Suprapubic skin (tissue), 4 donors: ENCODE data around the gene MLLT10. TPM values are rescaled to one million over a fixed set of nuclear protein-coding genes. Genes with fewer than 3 reads are reported as not detected.

Experiments
- DNase-seq, 2 donors: peaks; one replicate each; pipeline ENCODE4 v3.0.0-alpha.2; 2019; ENCODE audit warnings: low spot score in 2 of 2
- H3K27ac ChIP-seq: fragments of 200-600 bp; sonication (generic); one replicate; pipeline ENCODE4 v1.5.1; 2019
- H3K27me3 ChIP-seq: fragments of 200-600 bp; sonication (generic); one replicate; pipeline ENCODE4 v1.5.1; 2019
- H3K36me3 ChIP-seq: fragments of 200-600 bp; sonication (generic); one replicate; pipeline ENCODE4 v1.5.1; 2019
- H3K4me1 ChIP-seq: fragments of 200-600 bp; sonication (generic); one replicate; pipeline ENCODE4 v1.5.1; 2019
- H3K4me3 ChIP-seq: fragments of 200-600 bp; sonication (generic); one replicate; pipeline ENCODE4 v1.5.1; 2019; ENCODE audit warnings: mild to moderate bottlenecking
- H3K9me3 ChIP-seq: fragments of 200-600 bp; sonication (generic); one replicate; pipeline ENCODE4 v1.5.1; 2019
- EP300 ChIP-seq: sonication (generic); formaldehyde crosslinking; IDR thresholded peaks from one replicate; pipeline ENCODE4 v1.6.1; 2017; ENCODE audit warnings: antibody characterized with exemption
- POLR2A ChIP-seq, 2 donors: fragments of 450-650 bp; IDR thresholded peaks; one replicate each; pipeline ENCODE4 v1.6.1; 2017; ENCODE audit warnings: antibody characterized with exemption in 2 of 2, mild to moderate bottlenecking in 2 of 2, moderate library complexity in 2 of 2
- POLR2AphosphoS5 ChIP-seq, 3 donors: sonication (generic); formaldehyde crosslinking; IDR thresholded peaks; one replicate each; pipeline ENCODE4 v1.6.1; 2017; ENCODE audit warnings: antibody characterized with exemption in 3 of 3
- WGBS: methylation state at CpG from one replicate; pipeline ENCODE4 v1.1.5; 2018; 5-methylcytosine and 5-hydroxymethylcytosine counted together
- total RNA-seq, 4 donors: library from RNA; depleted of rRNA; stranded (reverse); fragments of >200 nt; gene quantifications; one replicate each; pipeline ENCODE4 v1.1.0, GENCODE V29; 2016
- TF ChIP-seq, protein P1 (sequence below), 2 donors: fragments of 200-600 bp in 1 of 2; fragments of 450-650 bp in 1 of 2; sonication (generic) in 1 of 2; IDR thresholded peaks; one replicate each; pipeline ENCODE4 v1.5.1; 2016 to 2019; ENCODE audit warnings: antibody characterized with exemption in 2 of 2, mild to moderate bottlenecking in 1 of 2, moderate library complexity in 1 of 2

The MLLT10 gene
- total RNA-seq, 4 donors from 2014 or later: 58.0 to 97.8 (median 64.4) TPM

DNA sequence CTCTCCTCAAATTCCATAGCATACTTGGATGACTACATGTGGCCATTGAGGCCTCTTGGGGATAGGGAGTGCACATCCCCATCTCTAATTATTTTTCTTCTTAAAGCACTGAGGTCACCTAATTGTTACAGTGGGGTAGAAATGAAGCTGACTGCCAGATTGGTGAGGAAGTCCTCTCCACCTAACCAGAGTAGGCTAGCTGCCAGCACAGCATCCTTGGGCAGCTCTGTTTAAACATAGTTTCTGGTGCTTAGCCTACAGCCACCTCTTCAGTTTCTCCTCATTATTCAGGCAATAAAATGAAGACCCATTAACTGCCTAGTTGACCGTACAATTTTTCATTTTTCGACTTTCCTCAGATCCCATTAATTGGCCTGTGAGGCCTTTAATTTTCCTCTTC, 104.6 kb downstream of the MLLT10 start:
- 95% methylated on average over 2 of the region's 2 CpGs for WGBS
- H3K9me3 ChIP-seq: no peaks in the 10 kb centered on the region
- TF ChIP-seq POLR2A (IDR thresholded peaks at IDR 0.05) (no peak), EP300 (no peak), POLR2AphosphoS5 (IDR thresholded peaks at IDR 0.05) (no peak)
- TF ChIP-seq, protein P1, sequence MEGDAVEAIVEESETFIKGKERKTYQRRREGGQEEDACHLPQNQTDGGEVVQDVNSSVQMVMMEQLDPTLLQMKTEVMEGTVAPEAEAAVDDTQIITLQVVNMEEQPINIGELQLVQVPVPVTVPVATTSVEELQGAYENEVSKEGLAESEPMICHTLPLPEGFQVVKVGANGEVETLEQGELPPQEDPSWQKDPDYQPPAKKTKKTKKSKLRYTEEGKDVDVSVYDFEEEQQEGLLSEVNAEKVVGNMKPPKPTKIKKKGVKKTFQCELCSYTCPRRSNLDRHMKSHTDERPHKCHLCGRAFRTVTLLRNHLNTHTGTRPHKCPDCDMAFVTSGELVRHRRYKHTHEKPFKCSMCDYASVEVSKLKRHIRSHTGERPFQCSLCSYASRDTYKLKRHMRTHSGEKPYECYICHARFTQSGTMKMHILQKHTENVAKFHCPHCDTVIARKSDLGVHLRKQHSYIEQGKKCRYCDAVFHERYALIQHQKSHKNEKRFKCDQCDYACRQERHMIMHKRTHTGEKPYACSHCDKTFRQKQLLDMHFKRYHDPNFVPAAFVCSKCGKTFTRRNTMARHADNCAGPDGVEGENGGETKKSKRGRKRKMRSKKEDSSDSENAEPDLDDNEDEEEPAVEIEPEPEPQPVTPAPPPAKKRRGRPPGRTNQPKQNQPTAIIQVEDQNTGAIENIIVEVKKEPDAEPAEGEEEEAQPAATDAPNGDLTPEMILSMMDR (IDR thresholded peaks at IDR 0.05): no peak
- no peak for DNase-seq
- H3K36me3 ChIP-seq: peaks cover 3% of the 10 kb centered on the region
- no peak overlapping the region for H3K27ac ChIP-seq
- H3K27me3 ChIP-seq: no peaks in the 10 kb centered on the region
- H3K4me3 ChIP-seq: no peak overlapping the region
- H3K4me1 ChIP-seq: peaks cover 4% of the 10 kb centered on the region

DNA sequence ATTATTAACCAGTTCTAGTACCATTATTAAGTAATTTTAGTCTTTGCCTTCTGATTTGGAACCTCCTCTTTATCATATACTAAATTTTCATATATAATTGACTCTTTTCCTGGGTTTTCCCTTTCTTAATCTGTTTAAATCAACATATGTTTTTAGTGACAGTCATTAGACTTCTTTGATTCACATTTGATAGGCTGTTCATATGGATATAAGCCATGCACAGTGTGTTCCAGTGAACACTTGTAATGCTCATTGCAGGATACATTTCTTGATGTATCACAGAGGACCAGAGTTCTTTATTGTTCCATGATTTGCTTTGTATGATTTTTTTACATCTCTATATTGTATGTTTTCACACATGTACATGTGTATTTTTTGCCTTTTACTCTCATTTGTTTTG, 114.0 kb downstream of the MLLT10 start:
- H3K36me3 ChIP-seq: peaks cover 3% of the 10 kb centered on the region
- H3K9me3 ChIP-seq: no peaks in the 10 kb centered on the region
- no peak overlapping the region for H3K27ac ChIP-seq
- peaks cover 3% of the 10 kb centered on the region for H3K4me1 ChIP-seq
- TF ChIP-seq POLR2AphosphoS5 (IDR thresholded peaks at IDR 0.05): no peak
- TF ChIP-seq POLR2A (IDR thresholded peaks at IDR 0.05): no peak
- TF ChIP-seq, protein P1 (IDR thresholded peaks at IDR 0.05): no peak
- no peak for DNase-seq
- no peaks in the 10 kb centered on the region for H3K27me3 ChIP-seq
- H3K4me3 ChIP-seq: no peak overlapping the region

DNA sequence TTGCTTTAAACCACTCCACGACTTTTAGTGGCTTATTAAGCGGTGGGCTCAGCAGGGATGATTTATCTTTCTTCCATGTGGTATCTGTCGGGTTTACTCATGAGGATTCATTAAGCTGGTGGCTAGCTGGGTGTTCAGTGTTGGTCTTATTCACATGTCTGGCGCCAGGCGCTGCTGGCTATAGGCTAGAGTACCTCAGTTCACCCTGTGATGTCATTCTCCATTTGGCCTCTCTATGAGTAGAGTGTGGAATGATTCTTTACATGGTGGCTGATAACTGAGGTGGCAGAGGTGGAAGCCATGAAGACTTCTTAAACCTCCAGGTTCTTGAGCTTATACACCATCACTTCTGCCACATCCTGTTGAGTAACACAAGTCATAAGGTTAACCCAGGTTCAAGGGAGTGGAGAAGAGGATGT, 115.4 kb downstream of the MLLT10 start:
- no peak for TF ChIP-seq POLR2A (IDR thresholded peaks at IDR 0.05)
- no peaks in the 10 kb centered on the region for H3K9me3 ChIP-seq
- H3K4me3 ChIP-seq: no peak overlapping the region
- DNase-seq: no peak
- no peak overlapping the region for H3K27ac ChIP-seq
- 90% methylated on average over 5 of the region's 5 CpGs for WGBS
- no peaks in the 10 kb centered on the region for H3K4me1 ChIP-seq
- peaks cover 3% of the 10 kb centered on the region for H3K36me3 ChIP-seq
- H3K27me3 ChIP-seq: no peaks in the 10 kb centered on the region

DNA sequence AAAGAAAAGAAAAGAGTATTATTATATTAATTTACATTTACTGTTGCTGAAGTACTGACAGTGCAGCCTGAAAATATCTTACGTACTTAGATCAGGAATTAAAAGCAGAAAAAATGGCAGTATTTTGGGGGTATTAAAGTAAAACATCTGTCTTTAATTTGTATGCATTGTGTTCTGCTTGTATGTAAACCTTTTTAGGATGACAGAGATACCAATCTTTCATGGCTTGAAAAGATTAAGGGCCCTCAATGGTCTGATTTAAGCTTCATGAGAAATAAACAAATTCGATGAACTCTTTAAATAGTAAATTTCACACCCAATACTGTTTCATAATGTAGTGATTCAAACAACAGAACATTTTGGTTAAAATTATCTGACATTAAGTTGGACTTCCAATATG, 116.3 kb downstream of the MLLT10 start:
- no peak for DNase-seq
- H3K36me3 ChIP-seq: peaks cover 3% of the 10 kb centered on the region
- WGBS: 83% methylated on average over 2 of the region's 2 CpGs
- no peak overlapping the region for H3K27ac ChIP-seq
- TF ChIP-seq EP300 (no peak), POLR2A (IDR thresholded peaks at IDR 0.05) (no peak), POLR2AphosphoS5 (IDR thresholded peaks at IDR 0.05) (no peak)
- TF ChIP-seq, protein P1 (IDR thresholded peaks at IDR 0.05): no peak
- no peak overlapping the region for H3K4me3 ChIP-seq
- no peaks in the 10 kb centered on the region for H3K27me3 ChIP-seq
- H3K4me1 ChIP-seq: no peaks in the 10 kb centered on the region
- no peaks in the 10 kb centered on the region for H3K9me3 ChIP-seq

DNA sequence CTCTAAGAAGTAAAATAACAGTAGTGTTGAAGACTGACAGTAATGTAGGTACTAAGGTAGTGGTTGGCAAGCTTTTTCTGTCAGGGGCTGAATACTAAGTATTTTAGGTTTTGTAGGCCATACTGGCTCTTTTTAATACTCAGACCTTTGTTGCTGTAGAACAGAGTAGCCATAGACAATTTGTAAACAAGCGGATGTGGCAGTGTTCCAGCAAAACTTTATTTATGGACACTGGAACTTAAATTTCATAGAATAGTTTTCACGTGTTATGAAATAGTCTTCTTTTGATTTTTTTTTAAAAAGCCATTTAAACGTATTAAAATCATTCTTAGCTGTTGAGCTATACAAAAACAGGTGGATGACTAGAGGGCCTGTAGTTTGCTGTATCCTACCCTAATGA, 121.2 kb downstream of the MLLT10 start:
- H3K27me3 ChIP-seq: no peaks in the 10 kb centered on the region
- WGBS: 75% methylated on average over 3 of the region's 3 CpGs
- no peak for DNase-seq

DNA sequence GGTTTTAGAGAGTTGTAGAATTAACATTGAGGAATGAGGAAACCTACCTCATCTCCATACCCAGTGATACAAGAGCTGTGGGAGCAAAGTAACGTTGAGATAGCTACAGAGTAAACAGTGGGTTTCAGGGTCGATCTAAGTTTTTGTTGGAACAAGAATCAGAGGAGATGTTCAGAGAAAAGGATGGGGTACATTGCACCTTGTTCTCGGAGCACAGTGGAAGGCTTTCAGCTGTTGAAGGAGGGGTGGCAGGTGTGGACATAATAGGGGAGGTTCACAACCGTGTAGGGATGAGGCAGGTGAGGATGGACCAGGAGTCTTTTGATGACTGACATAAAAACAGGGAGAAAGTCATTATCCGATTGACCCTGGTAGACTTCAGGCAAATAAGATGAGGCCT, 121.7 kb downstream of the MLLT10 start:
- Histone ChIP-seq H3K27me3 (no peaks in the 10 kb centered on the region), H3K36me3 (no peaks in the 10 kb centered on the region), H3K4me3 (no peak overlapping the region), H3K9me3 (no peaks in the 10 kb centered on the region), H3K4me1 (no peaks in the 10 kb centered on the region), H3K27ac (no peak overlapping the region)
- WGBS: 92% methylated on average over 5 of the region's 5 CpGs
- DNase-seq: no peak
- TF ChIP-seq, protein P1 (IDR thresholded peaks at IDR 0.05): no peak
- TF ChIP-seq EP300 (no peak), POLR2A (IDR thresholded peaks at IDR 0.05) (no peak), POLR2AphosphoS5 (IDR thresholded peaks at IDR 0.05) (no peak)

More for the DNA sequence above, 121.2 kb downstream of the MLLT10 start:
- no peaks in the 10 kb centered on the region for H3K9me3 ChIP-seq
- no peaks in the 10 kb centered on the region for H3K4me1 ChIP-seq
- no peaks in the 10 kb centered on the region for H3K36me3 ChIP-seq
- H3K27ac ChIP-seq: no peak overlapping the region
- TF ChIP-seq EP300 (no peak), POLR2A (IDR thresholded peaks at IDR 0.05) (no peak), POLR2AphosphoS5 (IDR thresholded peaks at IDR 0.05) (no peak)
- TF ChIP-seq, protein P1 (IDR thresholded peaks at IDR 0.05): no peak
- no peak overlapping the region for H3K4me3 ChIP-seq
